K562 (cell line): Measurements from ENCODE around the gene TRAPPC12. TPM values are rescaled to one million over a fixed set of nuclear protein-coding genes. Genes with fewer than 3 reads are reported as not detected.

Experiments
- ATAC-seq: fragments of 200-7000 bp; cut with Tn5 transposase; 3 replicates; pipeline ENCODE4 v1.9.1; 2020; ENCODE audit warnings: moderate library complexity
- BruUV-seq: library from RNA; stranded (reverse); fragments of 400-500 nt; replicated peaks from 2 replicates; lab custom pipeline; 2021; lab: Mats Ljungman, UMichigan
- CTCF ChIA-PET: fragments of 300-600 bp; formaldehyde crosslinking; extraction: SDS; loops from one replicate; lab custom pipeline; 2021; ENCODE audit warnings: low intra/inter-chr PET ratio; lab: Yijun Ruan, JAX
- POLR2A ChIA-PET: fragments of 300-600, 350-650 bp; sonication (Branson Sonifier 250); formaldehyde crosslinking; extraction: SDS; loops from one replicate; lab custom pipeline; 2021; ENCODE audit warnings: antibody characterized with exemption, inconsistent platforms; lab: Yijun Ruan, JAX
- DNase-seq, 4 experiments: peaks; one replicate each; pipeline versions ENCODE4 v3.0.0 to v3.0.0-alpha.2; 2011 to 2018; ENCODE audit warnings: low spot score in 3 of 4, mixed read lengths in 3 of 4; ENCODE audit errors: extremely low read depth in 1 of 4
- FAIRE-seq: peaks from 2 replicates; lab custom pipeline; 2011; peaks lifted over from hg19 to GRCh38; lab: Jason Lieb, UNC
- H2AFZ ChIP-seq: 2 replicates; pipeline ENCODE4 v1.6.0; 2011; ENCODE audit warnings: low read depth, low read length, control low read depth, inconsistent platforms
- H3K27ac ChIP-seq: fragments of 200-600 bp; 3 replicates; pipeline ENCODE4 v1.8.0; 2011; ENCODE audit warnings: low read depth, mild to moderate bottlenecking, control low read depth, inconsistent platforms, low read length, moderate library complexity, mixed read lengths; ENCODE audit errors: extremely low read depth
- H3K27me3 ChIP-seq, 2 experiments: fragments of 300-600 bp in 1 of 2; 2 replicates in 1 of 2; 3 replicates in 1 of 2; pipeline versions ENCODE4 v1.6.0 to v1.8.0; 2011; ENCODE audit warnings: inconsistent platforms in 2 of 2, low read length in 2 of 2, mild to moderate bottlenecking in 1 of 2, mixed read lengths in 1 of 2, moderate library complexity in 1 of 2; ENCODE audit not compliant: control insufficient read depth in 2 of 2, insufficient read depth in 2 of 2
- H3K36me3 ChIP-seq: fragments of 300-600 bp; 3 replicates; pipeline ENCODE4 v1.8.0; 2011; ENCODE audit warnings: mild to moderate bottlenecking, low read length, inconsistent platforms; ENCODE audit not compliant: control insufficient read depth, insufficient read depth
- H3K4me1 ChIP-seq, 2 experiments: fragments of 200-600 bp in 1 of 2; replicated peaks in 1 of 2; 2 replicates in 1 of 2; 3 replicates in 1 of 2; pipeline versions ENCODE4 v1.5.1 to v1.8.0; 2011; ENCODE audit warnings: inconsistent platforms in 2 of 2, low read length in 2 of 2, mild to moderate bottlenecking in 1 of 2, mixed read lengths in 1 of 2, moderate library complexity in 1 of 2; ENCODE audit not compliant: control insufficient read depth in 2 of 2, insufficient read depth in 2 of 2
- H3K4me2 ChIP-seq: 2 replicates; pipeline ENCODE4 v1.6.1; 2011; ENCODE audit warnings: low read length, control low read depth, inconsistent platforms, mixed read lengths; ENCODE audit not compliant: insufficient read depth
- H3K4me3 ChIP-seq: fragments of 200-600 bp; sonication (generic), shearing (Covaris generic); 2 replicates; pipeline ENCODE4 v1.5.1; 2016; ENCODE audit warnings: control low read depth, inconsistent platforms
- H3K79me2 ChIP-seq: fragments of 200-600 bp; 3 replicates; pipeline ENCODE4 v1.8.0; 2011; ENCODE audit warnings: low read length, inconsistent platforms; ENCODE audit not compliant: control insufficient read depth, insufficient read depth
- H3K9ac ChIP-seq, 2 experiments: 2 replicates each; pipeline versions ENCODE4 v1.6.0 to v1.6.1; 2011; ENCODE audit warnings: low read depth in 2 of 2, low read length in 2 of 2, control low read depth in 1 of 2, inconsistent platforms in 1 of 2, mild to moderate bottlenecking in 1 of 2, mixed read lengths in 1 of 2; ENCODE audit not compliant: insufficient read depth in 1 of 2
- H3K9me1 ChIP-seq: one replicate; pipeline ENCODE4 v1.6.0; 2011; ENCODE audit warnings: inconsistent platforms, mild to moderate bottlenecking, low read length, moderate library complexity; ENCODE audit not compliant: control insufficient read depth, insufficient read depth
- H3K9me3 ChIP-seq: replicated peaks from 2 replicates; pipeline ENCODE4 v1.5.1; 2011; ENCODE audit warnings: low read depth, low read length, inconsistent platforms; ENCODE audit not compliant: control insufficient read depth, insufficient read depth
- H4K20me1 ChIP-seq: replicated peaks from 2 replicates; pipeline ENCODE4 v1.6.1; 2011; ENCODE audit warnings: low read length, inconsistent platforms, mixed read lengths; ENCODE audit not compliant: control insufficient read depth, insufficient read depth
- ARHGAP35 ChIP-seq: fragments of 450-650 bp; IDR thresholded peaks from 2 replicates; pipeline ENCODE4 v1.6.1; 2018; ENCODE audit not compliant: partially characterized antibody
- ATF1 ChIP-seq, 2 experiments: fragments of 450-650 bp in 1 of 2; IDR thresholded peaks; 2 replicates each; pipeline ENCODE4 v1.6.1; 2016; ENCODE audit warnings: missing compliant biosample characterization in 1 of 2, missing genetic modification characterization in 1 of 2
- BDP1 ChIP-seq: IDR thresholded peaks from 3 replicates; pipeline ENCODE4 v1.6.1; 2011; ENCODE audit not compliant: insufficient read length, insufficient read depth
- CBX1 ChIP-seq: sonication (generic); IDR thresholded peaks from 2 replicates; pipeline ENCODE4 v1.6.1; 2016; ENCODE audit warnings: antibody characterized with exemption, low read depth, mild to moderate bottlenecking
- EP400 ChIP-seq: fragments of 450-650 bp; IDR thresholded peaks from 2 replicates; pipeline ENCODE4 v1.6.1; 2017; ENCODE audit warnings: antibody characterized with exemption, mild to moderate bottlenecking, moderate library complexity
- MCM3 ChIP-seq: fragments of 450-650 bp; IDR thresholded peaks from 2 replicates; pipeline ENCODE4 v1.6.1; 2016
- TAF1 ChIP-seq: IDR thresholded peaks from 2 replicates; pipeline ENCODE4 v1.6.1; 2011; ENCODE audit warnings: mild to moderate bottlenecking, low read length, moderate library complexity; ENCODE audit not compliant: insufficient read depth, control insufficient read depth, severe bottlenecking; ENCODE audit errors: extremely low read depth
- ZBTB8A ChIP-seq: fragments of 450-650 bp; IDR thresholded peaks from 2 replicates; pipeline ENCODE4 v1.6.1; 2018; ENCODE audit warnings: mild to moderate bottlenecking, moderate library complexity; ENCODE audit not compliant: partially characterized antibody
- ZFP1 ChIP-seq: fragments of 450-650 bp; formaldehyde crosslinking; IDR thresholded peaks from 2 replicates; pipeline ENCODE4 v1.4.0; 2020; ENCODE audit warnings: mild to moderate bottlenecking, mixed read lengths
- ZNF197 ChIP-seq: fragments of 200-800 bp; sonication (Bioruptor generic); IDR thresholded peaks from 2 replicates; pipeline ENCODE4 v1.6.1; 2016; ENCODE audit warnings: low read depth, missing genetic modification characterization, missing compliant biosample characterization
- ZNF699 ChIP-seq: fragments of 250-450 bp; sonication (Bioruptor Pico); IDR thresholded peaks from 2 replicates; pipeline ENCODE4 v1.8.0; 2021; ENCODE audit warnings: mild to moderate bottlenecking, moderate library complexity; ENCODE audit not compliant: insufficient replicate concordance
- WGBS: fragments of 100-300 bp; shearing (Covaris generic); methylation state at CpG from one replicate; pipeline ENCODE4 v1.1.6; 2016; ENCODE audit warnings: low coverage, mixed read lengths; ENCODE audit not compliant: insufficient coverage; ENCODE audit errors: missing lambda C conversion rate; 5-methylcytosine and 5-hydroxymethylcytosine counted together
- in situ Hi-C: fragments of 300-500 bp; cut with MboI; formaldehyde crosslinking; loops from 4 replicates; pipeline ENCODE4 v1.15.0; 2018; ENCODE audit warnings: inconsistent platforms, mixed read lengths
- intact Hi-C: fragments of 100-400 bp; cut with micrococcal nuclease; formaldehyde crosslinking; loops from 2 replicates; pipeline ENCODE4 v1.14.2; 2022
- polyA plus RNA-seq, 8 experiments: library from polyadenylated mRNA; depleted of rRNA in 4 of 8; stranded (reverse) in 5 of 8; unstranded in 3 of 8; fragments of >200 nt; fragmentation: Nextera tagmentation in 2 of 8; fragmentation: Illumina TruSeq in 1 of 8; extraction: Ambion mirVana in 2 of 8; extraction: Trizol in 1 of 8; gene quantifications; 2 replicates each; pipeline versions ENCODE4 v1.2.1 to v1.2.3, GENCODE V29; 2011 to 2014; ENCODE audit warnings: inconsistent platforms in 1 of 8, missing spikeins in 1 of 8
- total RNA-seq, 7 experiments: library from RNA; depleted of rRNA in 6 of 7; stranded (reverse); fragments of >200 nt in 6 of 7; fragmentation: Illumina TruSeq in 2 of 7; extraction: Trizol in 2 of 7; gene quantifications; 2 replicates each; pipeline versions ENCODE4 v1.2.1 to v1.2.3, GENCODE V29; 2011 to 2021; ENCODE audit warnings: low replicate concordance in 1 of 7
- TF ChIP-seq, protein P1 (sequence below): fragments of 250-450 bp; sonication (Bioruptor Pico); IDR thresholded peaks from 2 replicates; pipeline ENCODE4 v1.8.0; 2021; ENCODE audit warnings: moderate library complexity, mild to moderate bottlenecking, inconsistent platforms
- TF ChIP-seq, protein P2 (sequence below), 2 experiments: fragments of 450-650 bp in 1 of 2; sonication (generic) in 1 of 2; formaldehyde crosslinking in 1 of 2; IDR thresholded peaks; 2 replicates each; pipeline versions ENCODE4 v1.7.1 to v1.9.0; 2016 to 2022; ENCODE audit warnings: inconsistent platforms in 1 of 2, mild to moderate bottlenecking in 1 of 2, missing genetic modification reagents in 1 of 2

Gene TRAPPC12
- total and polyA plus RNA-seq, 9 of the 15 experiments (the other 6 are each of a cell fraction or from before 2014, with no cell fraction given), result 8.0 to 75.2 (median 39.1) TPM

GRCh38 chr2:3332133-3332532 lies 47.4 kb upstream of the TRAPPC12 start:
- FAIRE-seq (no peak), ATAC-seq (no peak), DNase-seq (no peak)
- intact Hi-C loops (no loop called here), in situ Hi-C loops (no loop called here)
- Histone ChIP-seq H3K27ac (no peak overlapping the region), H3K9ac (no peak overlapping the region), H3K9me3 (no peaks in the 10 kb centered on the region), H3K4me3 (no peak overlapping the region), H3K4me1 (no peaks in the 10 kb centered on the region), H3K4me2 (no peak overlapping the region), H2AFZ (no peak overlapping the region), H3K9me1 (no peaks in the 10 kb centered on the region), H3K79me2 (no peaks in the 10 kb centered on the region; the same call in 2 of the 3 replicates), H3K36me3 (peaks cover 51% of the 10 kb centered on the region; the same call in 2 of the 3 replicates), H3K27me3 (no peaks in the 10 kb centered on the region), H4K20me1 (no peaks in the 10 kb centered on the region)
- ChIA-PET POLR2A (no interaction called here), CTCF (no interaction called here)
- WGBS, result 92% methylated on average over 8 of the region's 8 CpGs
- no TSS peak for BruUV-seq
- TF ChIP-seq ATF1 (CRISPR knock-in tag; IDR thresholded peaks at IDR 0.05), result no peak
- no peak for TF ChIP-seq ATF1 (tag; IDR thresholded peaks at IDR 0.05)
- TF ChIP-seq, protein P1, sequence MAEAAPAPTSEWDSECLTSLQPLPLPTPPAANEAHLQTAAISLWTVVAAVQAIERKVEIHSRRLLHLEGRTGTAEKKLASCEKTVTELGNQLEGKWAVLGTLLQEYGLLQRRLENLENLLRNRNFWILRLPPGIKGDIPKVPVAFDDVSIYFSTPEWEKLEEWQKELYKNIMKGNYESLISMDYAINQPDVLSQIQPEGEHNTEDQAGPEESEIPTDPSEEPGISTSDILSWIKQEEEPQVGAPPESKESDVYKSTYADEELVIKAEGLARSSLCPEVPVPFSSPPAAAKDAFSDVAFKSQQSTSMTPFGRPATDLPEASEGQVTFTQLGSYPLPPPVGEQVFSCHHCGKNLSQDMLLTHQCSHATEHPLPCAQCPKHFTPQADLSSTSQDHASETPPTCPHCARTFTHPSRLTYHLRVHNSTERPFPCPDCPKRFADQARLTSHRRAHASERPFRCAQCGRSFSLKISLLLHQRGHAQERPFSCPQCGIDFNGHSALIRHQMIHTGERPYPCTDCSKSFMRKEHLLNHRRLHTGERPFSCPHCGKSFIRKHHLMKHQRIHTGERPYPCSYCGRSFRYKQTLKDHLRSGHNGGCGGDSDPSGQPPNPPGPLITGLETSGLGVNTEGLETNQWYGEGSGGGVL (CRISPR knock-in tag), result no peak
- no peak for TF ChIP-seq ZNF699 (CRISPR knock-in tag)
- no peak for TF ChIP-seq ZNF197 (CRISPR knock-in tag)
- TF ChIP-seq BDP1, result no peak
- TF ChIP-seq ARHGAP35, result no peak
- no peak for TF ChIP-seq MCM3
- no peak for TF ChIP-seq EP400
- TF ChIP-seq ZFP1 (CRISPR knock-in tag), result no peak
- TF ChIP-seq TAF1, result no peak
- TF ChIP-seq ZBTB8A, result no peak
- TF ChIP-seq, protein P2, sequence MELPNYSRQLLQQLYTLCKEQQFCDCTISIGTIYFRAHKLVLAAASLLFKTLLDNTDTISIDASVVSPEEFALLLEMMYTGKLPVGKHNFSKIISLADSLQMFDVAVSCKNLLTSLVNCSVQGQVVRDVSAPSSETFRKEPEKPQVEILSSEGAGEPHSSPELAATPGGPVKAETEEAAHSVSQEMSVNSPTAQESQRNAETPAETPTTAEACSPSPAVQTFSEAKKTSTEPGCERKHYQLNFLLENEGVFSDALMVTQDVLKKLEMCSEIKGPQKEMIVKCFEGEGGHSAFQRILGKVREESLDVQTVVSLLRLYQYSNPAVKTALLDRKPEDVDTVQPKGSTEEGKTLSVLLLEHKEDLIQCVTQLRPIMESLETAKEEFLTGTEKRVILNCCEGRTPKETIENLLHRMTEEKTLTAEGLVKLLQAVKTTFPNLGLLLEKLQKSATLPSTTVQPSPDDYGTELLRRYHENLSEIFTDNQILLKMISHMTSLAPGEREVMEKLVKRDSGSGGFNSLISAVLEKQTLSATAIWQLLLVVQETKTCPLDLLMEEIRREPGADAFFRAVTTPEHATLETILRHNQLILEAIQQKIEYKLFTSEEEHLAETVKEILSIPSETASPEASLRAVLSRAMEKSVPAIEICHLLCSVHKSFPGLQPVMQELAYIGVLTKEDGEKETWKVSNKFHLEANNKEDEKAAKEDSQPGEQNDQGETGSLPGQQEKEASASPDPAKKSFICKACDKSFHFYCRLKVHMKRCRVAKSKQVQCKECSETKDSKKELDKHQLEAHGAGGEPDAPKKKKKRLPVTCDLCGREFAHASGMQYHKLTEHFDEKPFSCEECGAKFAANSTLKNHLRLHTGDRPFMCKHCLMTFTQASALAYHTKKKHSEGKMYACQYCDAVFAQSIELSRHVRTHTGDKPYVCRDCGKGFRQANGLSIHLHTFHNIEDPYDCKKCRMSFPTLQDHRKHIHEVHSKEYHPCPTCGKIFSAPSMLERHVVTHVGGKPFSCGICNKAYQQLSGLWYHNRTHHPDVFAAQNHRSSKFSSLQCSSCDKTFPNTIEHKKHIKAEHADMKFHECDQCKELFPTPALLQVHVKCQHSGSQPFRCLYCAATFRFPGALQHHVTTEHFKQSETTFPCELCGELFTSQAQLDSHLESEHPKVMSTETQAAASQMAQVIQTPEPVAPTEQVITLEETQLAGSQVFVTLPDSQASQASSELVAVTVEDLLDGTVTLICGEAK (IDR thresholded peaks at IDR 0.05), result no peak
- TF ChIP-seq, protein P2 (CRISPR knock-in tag; IDR thresholded peaks at IDR 0.05), result no peak
- no peak for TF ChIP-seq CBX1
